ENCODE data around the gene AAGAB. TPM values are rescaled to one million over a fixed set of nuclear protein-coding genes. Genes with fewer than 3 reads are reported as not detected.
A peak's percentile ranks its signal among the peaks of the same experiment; 100 is the strongest.

AAGAB gene
- total RNA-seq, 4 donors from 2014 or later = 11.4 to 35.1 (median 18.0) TPM

- DNase-seq (ENCODE audit: low spot score in 2 of 2) = no peak
- Histone ChIP-seq H3K9me3 (no peaks in the 10 kb centered on the region), H3K36me3 (peaks cover 0 to 44% (median 6%) of the 10 kb centered on the region in 3 donors), H3K27ac (peak overlapping the region in 2 of 4 donors; percentile 58 to 63), H3K4me1 (peaks cover 0 to 54% (median 8%) of the 10 kb centered on the region in 4 donors), H3K4me3 (no peak overlapping the region), H3K27me3 (no peaks in the 10 kb centered on the region)
- WGBS, 2 donors = 71 to 77% methylated on average over 9 of the region's 9 CpGs
- peak in 1 of 2 donors; percentile 65 for TF ChIP-seq EP300 (IDR thresholded peaks at IDR 0.05)
- no peak for TF ChIP-seq CTCF (IDR thresholded peaks at IDR 0.05)
These were observed 60.0 kb downstream of the AAGAB start for GRCh38 chr15:67194171-67195114.

DNA sequence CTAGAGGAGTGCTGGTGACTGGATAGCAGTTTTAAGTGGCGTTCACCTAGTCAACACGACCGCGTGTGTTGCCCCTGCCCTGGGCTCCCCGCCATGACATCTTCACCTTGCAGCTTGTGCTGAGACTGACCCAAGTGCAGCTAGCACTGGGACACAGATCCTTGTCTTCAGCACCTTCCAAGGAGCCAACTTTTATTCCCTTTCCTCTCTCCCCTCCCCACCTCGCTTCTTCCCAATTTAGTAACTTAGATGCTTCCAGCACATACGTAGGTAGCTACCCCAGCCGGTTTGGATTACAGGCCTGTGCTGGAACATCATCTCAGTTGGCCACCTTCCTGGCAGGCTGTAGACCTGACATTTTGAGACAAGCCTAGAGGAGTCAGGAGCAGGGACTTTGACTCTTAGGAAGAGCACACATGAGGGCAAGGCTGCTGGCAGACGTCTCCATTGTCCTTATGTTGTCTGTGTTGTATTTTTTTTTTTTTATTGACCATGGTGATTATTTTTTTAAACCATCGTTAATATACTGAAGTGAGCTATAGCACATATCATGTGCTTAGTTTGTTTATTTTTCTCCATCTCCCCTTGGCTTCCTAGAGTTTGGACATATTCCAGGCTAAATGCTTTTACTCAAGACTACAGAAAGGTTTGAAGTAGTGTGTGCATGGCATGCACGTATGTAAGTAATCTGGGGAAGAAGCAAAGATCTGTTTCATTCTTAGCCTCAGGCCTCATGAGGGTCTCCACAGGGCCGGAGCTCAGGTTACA lies 61.1 kb downstream of the AAGAB start:
- no peak for DNase-seq (ENCODE audit: low spot score in 2 of 2)
- H3K36me3 ChIP-seq = peaks cover 0 to 54% (median 6%) of the 10 kb centered on the region in 3 donors
- H3K4me1 ChIP-seq = peaks cover 0 to 56% (median 13%) of the 10 kb centered on the region in 4 donors
- TF ChIP-seq POLR2A (IDR thresholded peaks at IDR 0.05) (no peak), EP300 (IDR thresholded peaks at IDR 0.05) (no peak), CTCF (IDR thresholded peaks at IDR 0.05) (no peak)
- 79 to 80% methylated on average over 12 of the region's 12 CpGs for WGBS, 2 donors
- no peaks in the 10 kb centered on the region for H3K27me3 ChIP-seq
- H3K27ac ChIP-seq = peak overlapping the region in 2 of 4 donors; percentile 51 to 63
- no peak overlapping the region for H3K4me3 ChIP-seq
- H3K9me3 ChIP-seq = no peaks in the 10 kb centered on the region

DNA sequence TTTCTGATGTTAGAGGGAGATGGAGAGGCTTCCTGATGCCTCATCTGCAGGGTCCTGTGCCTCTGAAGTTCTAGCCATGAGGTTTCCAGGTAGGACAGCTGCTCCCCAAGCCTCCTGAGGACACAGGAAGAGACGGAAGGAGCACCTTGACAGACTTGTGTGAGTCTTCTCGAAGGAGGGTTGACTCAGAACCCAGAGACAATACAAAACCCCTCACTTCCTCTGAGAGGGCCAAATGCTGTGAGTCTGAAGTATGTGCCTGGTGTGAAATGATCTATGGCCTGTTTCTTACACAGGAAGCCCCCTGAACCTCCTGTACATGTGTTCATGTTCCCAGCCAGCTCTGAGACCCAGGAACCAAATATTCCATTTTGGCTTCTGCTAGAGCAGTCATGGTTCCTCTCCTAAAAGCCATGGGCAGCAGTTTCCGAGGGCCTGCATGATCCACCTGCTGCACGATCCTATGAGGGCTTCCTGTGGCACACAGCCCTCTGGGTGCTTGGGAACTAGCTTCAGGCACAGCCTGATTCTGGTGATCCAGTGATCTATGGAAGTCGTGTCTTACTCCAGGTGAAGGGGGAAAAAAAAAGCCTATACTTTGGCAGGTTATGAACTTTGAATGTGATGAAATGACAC lies 62.2 kb downstream of the AAGAB start:
- WGBS, 2 donors = 85 to 93% methylated on average over 5 of the region's 5 CpGs
- TF ChIP-seq EP300 (IDR thresholded peaks at IDR 0.05) = no peak
- no peak for TF ChIP-seq POLR2A (IDR thresholded peaks at IDR 0.05)
- no peak for TF ChIP-seq CTCF (IDR thresholded peaks at IDR 0.05)
- peaks cover 0 to 64% (median 13%) of the 10 kb centered on the region in 4 donors for H3K4me1 ChIP-seq
- H3K27ac ChIP-seq = peak overlapping the region in 2 of 4 donors; percentile 7 to 49
- DNase-seq (ENCODE audit: low spot score in 2 of 2) = no peak
- peaks cover 0 to 63% (median 6%) of the 10 kb centered on the region in 3 donors for H3K36me3 ChIP-seq
- H3K27me3 ChIP-seq = no peaks in the 10 kb centered on the region
- H3K9me3 ChIP-seq = no peaks in the 10 kb centered on the region
- no peak overlapping the region for H3K4me3 ChIP-seq

- TF ChIP-seq EP300 (IDR thresholded peaks at IDR 0.05) = no peak
- TF ChIP-seq CTCF (IDR thresholded peaks at IDR 0.05) = no peak
- TF ChIP-seq POLR2A (IDR thresholded peaks at IDR 0.05) = no peak
- WGBS, 2 donors = 93 to 99% methylated on average over 10 to 11 of the region's 11 CpGs
These were observed 63.6 kb downstream of the AAGAB start for GRCh38 chr15:67190813-67191212.

More at GRCh38 chr15:67190813-67191212, 63.6 kb downstream of the AAGAB start:
- no peaks in the 10 kb centered on the region for H3K27me3 ChIP-seq
- H3K27ac ChIP-seq = peak overlapping the region in 3 of 4 donors; percentile 63 to 86 (median 82)
- H3K36me3 ChIP-seq = peaks cover 0 to 76% (median 6%) of the 10 kb centered on the region in 3 donors
- no peak for DNase-seq (ENCODE audit: low spot score in 2 of 2)
- no peak overlapping the region for H3K4me3 ChIP-seq
- no peaks in the 10 kb centered on the region for H3K9me3 ChIP-seq
- peaks cover 0 to 69% (median 13%) of the 10 kb centered on the region in 4 donors for H3K4me1 ChIP-seq
